DOHH2 (cell line): ENCODE results near the gene GRIN2D.

ENCODE experiments used
- H3F3A ChIP-seq: fragments of 200-600 bp; sonication (generic), shearing (Covaris generic); 2 replicates; pipeline ENCODE4 v1.6.0; 2016; ENCODE audit warnings: antibody characterized with exemption, mild to moderate bottlenecking; ENCODE audit not compliant: control insufficient read depth, insufficient read depth
- H3K27ac ChIP-seq: fragments of 200-600 bp; sonication (generic); 2 replicates; pipeline ENCODE4 v1.5.1; 2014; ENCODE audit warnings: low read depth, mild to moderate bottlenecking, low read length, moderate library complexity
- H3K27me3 ChIP-seq: fragments of 200-600 bp; sonication (generic); 2 replicates; pipeline ENCODE4 v1.6.1; 2014; ENCODE audit warnings: mild to moderate bottlenecking, low read length, mixed read lengths; ENCODE audit not compliant: control insufficient read depth
- H3K36me3 ChIP-seq: fragments of 200-600 bp; sonication (generic); 2 replicates; pipeline ENCODE4 v1.6.1; 2014; ENCODE audit warnings: mild to moderate bottlenecking, low read length, moderate library complexity, mixed read lengths; ENCODE audit not compliant: control insufficient read depth
- H3K4me1 ChIP-seq: fragments of 200-600 bp; sonication (generic); 2 replicates; pipeline ENCODE4 v1.6.1; 2014; ENCODE audit warnings: mild to moderate bottlenecking, low read length, mixed read lengths; ENCODE audit not compliant: control insufficient read depth
- H3K4me2 ChIP-seq: fragments of 200-600 bp; sonication (generic); 2 replicates; pipeline ENCODE4 v1.6.0; 2014; ENCODE audit warnings: mild to moderate bottlenecking, low read length, moderate library complexity
- H3K4me3 ChIP-seq: fragments of 200-600 bp; sonication (generic); 2 replicates; pipeline ENCODE4 v1.5.1; 2014; ENCODE audit warnings: mild to moderate bottlenecking, low read length, mixed read lengths
- H3K79me2 ChIP-seq: fragments of 200-600 bp; sonication (generic); 2 replicates; pipeline ENCODE4 v1.6.1; 2014; ENCODE audit warnings: mild to moderate bottlenecking, low read length, mixed read lengths; ENCODE audit not compliant: control insufficient read depth
- H3K9me2 ChIP-seq: fragments of 200-600 bp; sonication (generic); replicated peaks from 2 replicates; pipeline ENCODE4 v1.6.1; 2014; ENCODE audit warnings: mild to moderate bottlenecking, low read length, mixed read lengths; ENCODE audit not compliant: control insufficient read depth
- H3K9me3 ChIP-seq: fragments of 200-600 bp; sonication (generic); 2 replicates; pipeline ENCODE4 v1.6.1; 2014; ENCODE audit warnings: antibody characterized with exemption, low read length, mixed read lengths; ENCODE audit not compliant: control insufficient read depth, insufficient read depth
- H4K20me1 ChIP-seq: fragments of 200-600 bp; sonication (generic); 2 replicates; pipeline ENCODE4 v1.6.0; 2014; ENCODE audit warnings: low read depth, mild to moderate bottlenecking, antibody characterized with exemption, low read length, moderate library complexity; ENCODE audit not compliant: control insufficient read depth, insufficient read depth
- CTCF ChIP-seq: fragments of 200-600 bp; sonication (generic); IDR thresholded peaks from one replicate; pipeline ENCODE4 v1.5.1; 2014; ENCODE audit warnings: antibody characterized with exemption, mild to moderate bottlenecking, low read depth, low read length; ENCODE audit not compliant: poor library complexity, severe bottlenecking
- EZH2phosphoT487 ChIP-seq: fragments of 200-600 bp; sonication (generic); IDR thresholded peaks from 2 replicates; pipeline ENCODE4 v1.6.1; 2017; ENCODE audit warnings: borderline replicate concordance, mild to moderate bottlenecking, antibody characterized with exemption, low read length, moderate library complexity, mixed read lengths

Gene GRIN2D

GRCh38 chr19:48382286-48382685 is 11.2 kb upstream of the GRIN2D start:
- Histone ChIP-seq H4K20me1 (no peaks in the 10 kb centered on the region), H3K27me3 (no peaks in the 10 kb centered on the region), H3K4me3 (no peak overlapping the region), H3K36me3 (peaks cover 49% of the 10 kb centered on the region), H3K4me2 (no peak overlapping the region), H3K9me3 (no peaks in the 10 kb centered on the region), H3K79me2 (no peaks in the 10 kb centered on the region), H3K27ac (no peak overlapping the region), H3F3A (0 out of 2 replicates have a peak, but pooled peaks cover 3% of the 10 kb centered on the region), H3K9me2 (no peaks in the 10 kb centered on the region), H3K4me1 (no peaks in the 10 kb centered on the region)
- TF ChIP-seq EZH2phosphoT487 = no peak
- no peak for TF ChIP-seq CTCF

- no peaks in the 10 kb centered on the region for H3K27me3 ChIP-seq
- H3K27ac ChIP-seq = no peak overlapping the region
- peaks cover 5% of the 10 kb centered on the region; the same call in 1 of the 2 replicates for H3K4me1 ChIP-seq
- peaks cover 3% of the 10 kb centered on the region; the same call in 1 of the 2 replicates for H4K20me1 ChIP-seq
- H3K79me2 ChIP-seq = peaks cover 18% of the 10 kb centered on the region
- H3K9me3 ChIP-seq = no peaks in the 10 kb centered on the region
- no peak overlapping the region for H3K4me2 ChIP-seq
- TF ChIP-seq EZH2phosphoT487 (no peak), CTCF (no peak)
- peaks cover 75% of the 10 kb centered on the region for H3K36me3 ChIP-seq
- no peaks in the 10 kb centered on the region for H3F3A ChIP-seq
- no peak overlapping the region for H3K4me3 ChIP-seq
- no peaks in the 10 kb centered on the region for H3K9me2 ChIP-seq
Measured at GRCh38 chr19:48385461-48386087, 7.9 kb upstream of the GRIN2D start.

GRCh38 chr19:48386981-48387380 is 6.5 kb upstream of the GRIN2D start:
- Histone ChIP-seq H3K27me3 (no peaks in the 10 kb centered on the region), H3K9me3 (no peaks in the 10 kb centered on the region), H3K79me2 (peaks cover 26% of the 10 kb centered on the region), H3K27ac (no peak overlapping the region), H3K36me3 (peaks cover 73% of the 10 kb centered on the region), H4K20me1 (peaks cover 3% of the 10 kb centered on the region; the same call in 1 of the 2 replicates), H3K4me1 (peaks cover 8% of the 10 kb centered on the region; the same call in 1 of the 2 replicates), H3K4me3 (no peak overlapping the region), H3F3A (no peaks in the 10 kb centered on the region), H3K9me2 (no peaks in the 10 kb centered on the region), H3K4me2 (no peak overlapping the region)
- TF ChIP-seq EZH2phosphoT487 (no peak), CTCF (no peak)
